Ishikawa (cell line): ENCODE measurements around the gene NDUFAF2.

Experiments used
- CEBPB ChIP-seq: IDR thresholded peaks from 2 replicates; pipeline ENCODE4 v1.6.1; 2012
- EGR1 ChIP-seq: IDR thresholded peaks from 2 replicates; pipeline ENCODE4 v1.6.1; 2012
- EP300 ChIP-seq: IDR thresholded peaks from 2 replicates; pipeline ENCODE4 v1.6.1; 2012; ENCODE audit warnings: borderline replicate concordance
- RAD21 ChIP-seq: IDR thresholded peaks from 2 replicates; pipeline ENCODE4 v1.6.1; 2012; ENCODE audit warnings: low read depth
- TCF12 ChIP-seq: IDR thresholded peaks from 2 replicates; pipeline ENCODE4 v1.6.1; 2012; ENCODE audit warnings: low read depth
- TEAD4 ChIP-seq: IDR thresholded peaks from 2 replicates; pipeline ENCODE4 v1.6.1; 2012
- ZBTB7A ChIP-seq: IDR thresholded peaks from 2 replicates; pipeline ENCODE4 v1.6.1; 2012; ENCODE audit warnings: low read depth
- TF ChIP-seq, protein P1 (sequence below): IDR thresholded peaks from 2 replicates; pipeline ENCODE4 v1.6.1; 2012
- TF ChIP-seq, protein P2 (sequence below): IDR thresholded peaks from 2 replicates; pipeline ENCODE4 v1.6.1; 2012

DNA sequence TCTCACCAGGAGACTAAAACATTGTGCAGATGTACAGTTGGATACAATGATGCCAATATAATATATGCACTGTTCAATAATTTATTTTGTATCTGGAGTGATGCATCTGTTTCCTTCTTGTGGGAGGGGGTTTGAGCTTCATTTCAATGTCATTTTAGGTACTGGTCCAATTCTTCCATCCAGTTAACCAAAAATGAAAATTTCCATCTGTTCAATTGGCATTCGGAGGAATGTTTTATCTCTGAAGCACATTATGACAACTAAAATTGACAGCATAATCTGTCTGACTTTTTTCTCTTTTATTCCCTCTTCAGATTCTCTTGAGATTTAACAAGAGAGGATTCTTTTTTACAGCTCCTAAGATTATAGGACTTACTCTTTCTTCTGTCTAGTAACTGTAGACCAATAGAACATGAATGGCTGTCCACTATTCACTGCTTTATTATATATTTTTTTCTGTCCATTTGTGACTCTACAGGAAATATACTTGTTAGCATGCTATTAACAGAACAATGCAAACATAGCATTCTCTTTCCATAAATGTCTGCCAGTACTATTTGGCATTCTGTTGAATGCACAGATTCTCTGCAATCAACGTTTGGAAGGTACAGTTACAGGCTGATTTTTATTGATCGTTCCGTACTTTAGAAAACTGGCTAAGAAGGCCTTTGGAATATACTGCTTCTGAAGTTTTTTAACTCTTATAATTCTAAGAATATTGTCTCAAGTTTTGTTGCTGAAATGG is 57.8 kb downstream of the NDUFAF2 start:
- no peak for TF ChIP-seq EP300
- no peak for TF ChIP-seq TEAD4
- TF ChIP-seq EGR1: no peak
- TF ChIP-seq, protein P1, sequence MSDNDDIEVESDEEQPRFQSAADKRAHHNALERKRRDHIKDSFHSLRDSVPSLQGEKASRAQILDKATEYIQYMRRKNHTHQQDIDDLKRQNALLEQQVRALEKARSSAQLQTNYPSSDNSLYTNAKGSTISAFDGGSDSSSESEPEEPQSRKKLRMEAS: no peak
- no peak for TF ChIP-seq RAD21
- TF ChIP-seq TCF12: no peak
- TF ChIP-seq ZBTB7A: no peak
- TF ChIP-seq CEBPB: no peak
- TF ChIP-seq, protein P2, sequence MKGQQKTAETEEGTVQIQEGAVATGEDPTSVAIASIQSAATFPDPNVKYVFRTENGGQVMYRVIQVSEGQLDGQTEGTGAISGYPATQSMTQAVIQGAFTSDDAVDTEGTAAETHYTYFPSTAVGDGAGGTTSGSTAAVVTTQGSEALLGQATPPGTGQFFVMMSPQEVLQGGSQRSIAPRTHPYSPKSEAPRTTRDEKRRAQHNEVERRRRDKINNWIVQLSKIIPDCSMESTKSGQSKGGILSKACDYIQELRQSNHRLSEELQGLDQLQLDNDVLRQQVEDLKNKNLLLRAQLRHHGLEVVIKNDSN: no peak
